Suprapubic skin (tissue), 4 donors: ENCODE results near the gene CHI3L1. TPM values are rescaled to one million over a fixed set of nuclear protein-coding genes. Genes with fewer than 3 reads are reported as not detected.

Experiments
- DNase-seq, 2 donors: peaks; one replicate each; pipeline ENCODE4 v3.0.0-alpha.2; 2019; ENCODE audit warnings: low spot score in 2 of 2
- H3K27ac ChIP-seq: fragments of 200-600 bp; sonication (generic); one replicate; pipeline ENCODE4 v1.5.1; 2019
- H3K27me3 ChIP-seq: fragments of 200-600 bp; sonication (generic); one replicate; pipeline ENCODE4 v1.5.1; 2019
- H3K36me3 ChIP-seq: fragments of 200-600 bp; sonication (generic); one replicate; pipeline ENCODE4 v1.5.1; 2019
- H3K4me1 ChIP-seq: fragments of 200-600 bp; sonication (generic); one replicate; pipeline ENCODE4 v1.5.1; 2019
- H3K4me3 ChIP-seq: fragments of 200-600 bp; sonication (generic); one replicate; pipeline ENCODE4 v1.5.1; 2019; ENCODE audit warnings: mild to moderate bottlenecking
- H3K9me3 ChIP-seq: fragments of 200-600 bp; sonication (generic); one replicate; pipeline ENCODE4 v1.5.1; 2019
- EP300 ChIP-seq: sonication (generic); formaldehyde crosslinking; IDR thresholded peaks from one replicate; pipeline ENCODE4 v1.6.1; 2017; ENCODE audit warnings: antibody characterized with exemption
- POLR2A ChIP-seq, 2 donors: fragments of 450-650 bp; IDR thresholded peaks; one replicate each; pipeline ENCODE4 v1.6.1; 2017; ENCODE audit warnings: antibody characterized with exemption in 2 of 2, mild to moderate bottlenecking in 2 of 2, moderate library complexity in 2 of 2
- POLR2AphosphoS5 ChIP-seq, 3 donors: sonication (generic); formaldehyde crosslinking; IDR thresholded peaks; one replicate each; pipeline ENCODE4 v1.6.1; 2017; ENCODE audit warnings: antibody characterized with exemption in 3 of 3
- WGBS: methylation state at CpG from one replicate; pipeline ENCODE4 v1.1.5; 2018; 5-methylcytosine and 5-hydroxymethylcytosine counted together
- total RNA-seq, 4 donors: library from RNA; depleted of rRNA; stranded (reverse); fragments of >200 nt; gene quantifications; one replicate each; pipeline ENCODE4 v1.1.0, GENCODE V29; 2016
- TF ChIP-seq, protein P1 (sequence below), 2 donors: fragments of 200-600 bp in 1 of 2; fragments of 450-650 bp in 1 of 2; sonication (generic) in 1 of 2; IDR thresholded peaks; one replicate each; pipeline ENCODE4 v1.5.1; 2016 to 2019; ENCODE audit warnings: antibody characterized with exemption in 2 of 2, mild to moderate bottlenecking in 1 of 2, moderate library complexity in 1 of 2

CHI3L1 gene
- total RNA-seq, 4 donors from 2014 or later: 100 to 257 (median 128) TPM

DNA sequence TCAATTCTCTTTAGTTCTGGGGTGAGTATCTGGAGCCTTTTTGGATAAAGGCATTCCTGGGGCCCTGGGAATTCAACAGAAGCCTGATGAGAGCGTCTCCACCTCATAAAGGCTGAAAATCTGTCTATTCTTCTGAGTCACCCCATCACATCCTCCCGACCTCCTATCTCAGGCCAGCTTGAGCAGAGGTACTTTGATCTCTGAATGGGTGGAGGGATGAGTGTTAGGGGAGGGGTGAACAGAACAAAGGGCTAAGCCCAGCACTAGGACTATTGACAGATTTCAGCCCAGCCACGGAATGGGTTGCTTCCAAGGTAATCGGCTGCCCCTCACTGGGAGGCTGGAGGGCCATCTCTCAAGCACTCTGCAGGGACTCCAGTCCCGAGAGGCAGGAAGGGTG, 8.4 kb downstream of the CHI3L1 start:
- Histone ChIP-seq H3K27ac (no peak overlapping the region), H3K27me3 (no peaks in the 10 kb centered on the region), H3K4me3 (no peak overlapping the region), H3K9me3 (no peaks in the 10 kb centered on the region), H3K36me3 (no peaks in the 10 kb centered on the region), H3K4me1 (no peaks in the 10 kb centered on the region)
- peak in 1 of 2 donors; percentile 36 for DNase-seq
- TF ChIP-seq EP300 (no peak), POLR2AphosphoS5 (IDR thresholded peaks at IDR 0.05) (no peak)
- WGBS: 84% methylated on average over 3 of the region's 5 CpGs

DNA sequence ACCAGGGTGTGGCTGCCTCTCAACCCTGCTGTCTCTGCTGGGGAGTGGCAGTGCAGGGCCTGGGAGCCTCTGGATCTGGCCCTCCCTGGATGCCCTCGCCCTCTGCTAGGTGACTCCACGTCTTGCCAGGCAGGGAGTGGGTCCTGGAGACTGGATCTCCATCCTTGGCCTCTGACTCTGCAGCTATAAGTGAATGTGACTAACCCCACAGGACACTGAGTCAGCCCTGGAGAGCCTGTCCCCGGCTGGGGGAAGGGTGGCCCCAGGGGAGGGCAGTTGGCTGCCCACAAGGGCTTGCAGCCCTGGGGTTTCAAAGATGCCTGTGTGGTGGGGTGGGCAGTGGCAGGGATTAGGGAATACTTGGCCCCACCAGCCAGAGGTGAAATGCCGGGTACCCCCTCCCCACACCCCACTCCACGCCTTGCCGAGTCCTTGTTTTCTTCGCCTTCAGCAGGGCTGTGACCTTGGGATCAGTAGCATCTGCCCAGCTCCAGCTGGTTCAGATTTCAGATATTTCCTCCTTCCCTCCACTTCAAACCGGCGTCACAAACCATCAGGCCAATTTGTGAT, 8.9 kb downstream of the CHI3L1 start:
- no peak overlapping the region for H3K27ac ChIP-seq
- no peaks in the 10 kb centered on the region for H3K27me3 ChIP-seq
- WGBS: 66% methylated on average over 9 of the region's 9 CpGs
- no peaks in the 10 kb centered on the region for H3K9me3 ChIP-seq
- no peaks in the 10 kb centered on the region for H3K4me1 ChIP-seq
- no peak for TF ChIP-seq EP300
- TF ChIP-seq, protein P1, sequence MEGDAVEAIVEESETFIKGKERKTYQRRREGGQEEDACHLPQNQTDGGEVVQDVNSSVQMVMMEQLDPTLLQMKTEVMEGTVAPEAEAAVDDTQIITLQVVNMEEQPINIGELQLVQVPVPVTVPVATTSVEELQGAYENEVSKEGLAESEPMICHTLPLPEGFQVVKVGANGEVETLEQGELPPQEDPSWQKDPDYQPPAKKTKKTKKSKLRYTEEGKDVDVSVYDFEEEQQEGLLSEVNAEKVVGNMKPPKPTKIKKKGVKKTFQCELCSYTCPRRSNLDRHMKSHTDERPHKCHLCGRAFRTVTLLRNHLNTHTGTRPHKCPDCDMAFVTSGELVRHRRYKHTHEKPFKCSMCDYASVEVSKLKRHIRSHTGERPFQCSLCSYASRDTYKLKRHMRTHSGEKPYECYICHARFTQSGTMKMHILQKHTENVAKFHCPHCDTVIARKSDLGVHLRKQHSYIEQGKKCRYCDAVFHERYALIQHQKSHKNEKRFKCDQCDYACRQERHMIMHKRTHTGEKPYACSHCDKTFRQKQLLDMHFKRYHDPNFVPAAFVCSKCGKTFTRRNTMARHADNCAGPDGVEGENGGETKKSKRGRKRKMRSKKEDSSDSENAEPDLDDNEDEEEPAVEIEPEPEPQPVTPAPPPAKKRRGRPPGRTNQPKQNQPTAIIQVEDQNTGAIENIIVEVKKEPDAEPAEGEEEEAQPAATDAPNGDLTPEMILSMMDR (IDR thresholded peaks at IDR 0.05): no peak
- TF ChIP-seq POLR2A (IDR thresholded peaks at IDR 0.05): no peak
- no peak for TF ChIP-seq POLR2AphosphoS5 (IDR thresholded peaks at IDR 0.05)
- DNase-seq: peak in 1 of 2 donors; percentile 60
- H3K36me3 ChIP-seq: no peaks in the 10 kb centered on the region
- H3K4me3 ChIP-seq: no peak overlapping the region

DNA sequence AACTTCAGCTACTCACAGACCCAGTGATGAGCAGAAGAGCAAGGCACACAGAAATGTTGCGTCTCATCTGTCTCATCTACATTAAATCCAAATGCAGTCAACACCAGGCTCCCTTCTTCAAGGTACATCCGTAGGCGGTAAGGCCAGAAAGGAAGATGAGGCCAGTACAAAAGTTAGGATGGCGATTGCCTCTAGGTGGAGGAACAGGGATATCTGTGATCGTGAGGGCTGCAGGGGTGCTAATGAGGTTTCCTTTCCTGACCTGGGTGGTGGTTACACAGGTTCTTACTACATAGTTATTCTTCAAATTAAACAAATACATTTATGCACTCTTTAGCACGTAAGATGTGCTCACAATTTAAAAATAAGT, 9.5 kb downstream of the CHI3L1 start:
- H3K27ac ChIP-seq: no peak overlapping the region
- 92% methylated on average over 6 of the region's 6 CpGs for WGBS
- H3K27me3 ChIP-seq: no peaks in the 10 kb centered on the region
- no peaks in the 10 kb centered on the region for H3K9me3 ChIP-seq
- H3K4me1 ChIP-seq: no peaks in the 10 kb centered on the region
- no peak for TF ChIP-seq POLR2A (IDR thresholded peaks at IDR 0.05)
- TF ChIP-seq POLR2AphosphoS5 (IDR thresholded peaks at IDR 0.05): no peak
- TF ChIP-seq EP300: no peak
- TF ChIP-seq, protein P1 (IDR thresholded peaks at IDR 0.05): no peak
- no peaks in the 10 kb centered on the region for H3K36me3 ChIP-seq
- no peak for DNase-seq
- no peak overlapping the region for H3K4me3 ChIP-seq

DNA sequence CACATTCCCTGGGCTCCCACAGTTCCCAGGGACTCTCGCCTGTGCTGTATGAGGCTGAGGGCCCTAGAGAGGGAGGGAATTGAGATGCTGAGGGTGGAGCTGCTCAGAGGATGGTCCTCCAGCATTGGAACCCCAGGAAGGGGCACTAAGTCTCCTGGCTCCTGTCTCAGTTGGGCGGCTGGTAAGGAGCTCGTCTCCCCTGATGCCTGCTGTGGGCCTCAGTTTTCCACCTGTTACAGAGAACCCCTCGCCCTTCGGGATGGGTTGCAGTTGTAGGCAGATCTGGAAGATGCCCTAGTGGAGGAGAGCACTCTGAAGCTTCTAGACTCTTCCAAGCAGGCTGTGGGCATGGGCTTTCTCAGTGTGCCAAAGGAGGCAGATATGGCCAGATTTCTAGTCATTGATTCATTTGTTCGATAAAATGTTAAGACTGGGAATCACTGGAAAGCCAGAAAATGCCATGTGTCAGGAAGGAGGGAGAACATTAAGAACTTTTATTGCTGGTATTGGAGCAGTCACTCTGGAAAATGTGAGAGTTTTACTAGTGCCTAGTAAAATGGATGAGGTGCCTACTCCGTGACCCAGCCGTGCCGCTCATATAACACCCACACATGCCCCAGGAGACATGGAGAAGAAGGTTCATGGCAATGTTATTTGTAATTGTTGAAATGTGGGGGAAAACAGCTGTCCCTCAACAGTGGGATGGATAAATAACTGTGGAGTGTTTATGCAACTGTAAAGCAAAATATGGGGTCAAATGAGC, 10.1 kb downstream of the CHI3L1 start:
- 93% methylated on average over 6 of the region's 9 CpGs for WGBS
- TF ChIP-seq EP300 (no peak), POLR2AphosphoS5 (IDR thresholded peaks at IDR 0.05) (no peak), POLR2A (IDR thresholded peaks at IDR 0.05) (no peak)
- TF ChIP-seq, protein P1 (IDR thresholded peaks at IDR 0.05): no peak
- H3K4me3 ChIP-seq: no peak overlapping the region
- no peaks in the 10 kb centered on the region for H3K27me3 ChIP-seq
- no peaks in the 10 kb centered on the region for H3K9me3 ChIP-seq
- DNase-seq: peak in 1 of 2 donors; percentile 45
- no peaks in the 10 kb centered on the region for H3K4me1 ChIP-seq
- no peak overlapping the region for H3K27ac ChIP-seq
- H3K36me3 ChIP-seq: no peaks in the 10 kb centered on the region

DNA sequence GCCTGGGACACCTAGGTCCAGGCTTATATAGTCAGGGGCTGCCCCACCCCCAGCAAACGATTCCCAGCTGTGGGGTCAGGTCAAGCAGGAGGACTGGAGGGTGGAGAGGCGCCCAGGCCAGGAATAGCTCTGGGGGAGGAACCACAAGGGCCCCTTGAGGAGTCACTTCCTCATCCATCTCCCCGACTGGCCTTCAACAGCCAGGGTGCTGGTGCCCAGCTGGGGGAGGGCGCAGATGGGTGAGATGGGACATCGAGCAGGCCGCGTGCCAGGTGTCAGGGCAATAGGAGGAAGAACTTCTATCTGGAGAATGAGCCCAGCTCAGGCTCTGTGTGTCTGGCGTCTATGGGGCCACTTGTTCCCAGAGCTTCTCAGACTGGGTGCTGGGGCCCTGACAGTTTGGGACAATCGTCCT, 10.7 kb downstream of the CHI3L1 start:
- no peaks in the 10 kb centered on the region for H3K9me3 ChIP-seq
- H3K4me1 ChIP-seq: no peaks in the 10 kb centered on the region
- peak in 1 of 2 donors; percentile 53 for DNase-seq
- no peak overlapping the region for H3K27ac ChIP-seq
- H3K36me3 ChIP-seq: no peaks in the 10 kb centered on the region
- TF ChIP-seq EP300 (no peak), POLR2A (IDR thresholded peaks at IDR 0.05) (no peak), POLR2AphosphoS5 (IDR thresholded peaks at IDR 0.05) (no peak)
- TF ChIP-seq, protein P1 (IDR thresholded peaks at IDR 0.05): no peak
- H3K27me3 ChIP-seq: peaks cover 3% of the 10 kb centered on the region
- H3K4me3 ChIP-seq: no peak overlapping the region
- 65% methylated on average over 7 of the region's 9 CpGs for WGBS
